Left lung (tissue), 10 donors: Measurements from ENCODE around the gene TRPM2. TPM values are rescaled to one million over a fixed set of nuclear protein-coding genes. Genes with fewer than 3 reads are reported as not detected.

Experiments
- ATAC-seq: fragments of 200-7000 bp; cut with Tn5 transposase; one replicate; pipeline ENCODE4 v1.9.1; 2020; ENCODE audit warnings: moderate library complexity
- DNase-seq, 4 donors: peaks; one replicate each; pipeline ENCODE4 v3.0.0-alpha.2; 2013 to 2020
- H3K27ac ChIP-seq, 2 donors: fragments of 200-600 bp; sonication (generic) in 1 of 2; one replicate each; pipeline versions ENCODE4 v1.5.0 to v1.8.0; 2020 to 2021
- H3K27me3 ChIP-seq, 2 donors: fragments of 200-600 bp; sonication (generic) in 1 of 2; one replicate each; pipeline versions ENCODE4 v1.5.0 to v1.8.0; 2020 to 2021
- H3K36me3 ChIP-seq, 2 donors: fragments of 200-600 bp; sonication (generic) in 1 of 2; one replicate each; pipeline versions ENCODE4 v1.5.0 to v1.8.0; 2020 to 2021
- H3K4me1 ChIP-seq, 2 donors: fragments of 200-600 bp; one replicate each; pipeline ENCODE4 v1.8.0; 2021
- H3K4me3 ChIP-seq, 2 donors: fragments of 200-600 bp; sonication (generic) in 1 of 2; one replicate each; pipeline versions ENCODE4 v1.5.0 to v1.8.0; 2020 to 2021; ENCODE audit warnings: mild to moderate bottlenecking in 1 of 2
- H3K9me3 ChIP-seq, 2 donors: fragments of 200-600 bp; sonication (generic) in 1 of 2; one replicate each; pipeline versions ENCODE4 v1.5.0 to v1.8.0; 2020 to 2021
- intact Hi-C, 2 donors: fragments of 100-400 bp; cut with DNase I; formaldehyde crosslinking; loops; one replicate each; pipeline versions ENCODE4 v1.11.2 to v1.14.2; 2022
- polyA plus RNA-seq, 6 donors: library from polyadenylated mRNA; unstranded; fragments of 120-200 nt; gene quantifications; one replicate each; pipeline ENCODE4 v1.2.1, GENCODE V29; 2013; ENCODE audit not compliant: insufficient read length in 6 of 6
- total RNA-seq, 2 donors: library from RNA; stranded (reverse); fragmentation: NEBNext Ultra II Directional; extraction: Animal tissue kit (Norgen Biotek cat#: 25700); gene quantifications; one replicate each; pipeline ENCODE4 v1.2.1, GENCODE V29; 2021
- TF ChIP-seq, protein P1 (sequence below), 2 donors: fragments of 200-600 bp; sonication (generic) in 1 of 2; IDR thresholded peaks; one replicate each; pipeline versions ENCODE4 v1.5.0 to v1.8.0; 2021; ENCODE audit warnings: antibody characterized with exemption in 2 of 2
- donor health status: DM: no; HTN: yes; CAD: no.
- donor health status: DM: no; HTN: no; CAD: no.

The TRPM2 gene
- total and polyA plus RNA-seq, 8 donors: 1.2 to 25.6 (median 1.6) TPM

DNA sequence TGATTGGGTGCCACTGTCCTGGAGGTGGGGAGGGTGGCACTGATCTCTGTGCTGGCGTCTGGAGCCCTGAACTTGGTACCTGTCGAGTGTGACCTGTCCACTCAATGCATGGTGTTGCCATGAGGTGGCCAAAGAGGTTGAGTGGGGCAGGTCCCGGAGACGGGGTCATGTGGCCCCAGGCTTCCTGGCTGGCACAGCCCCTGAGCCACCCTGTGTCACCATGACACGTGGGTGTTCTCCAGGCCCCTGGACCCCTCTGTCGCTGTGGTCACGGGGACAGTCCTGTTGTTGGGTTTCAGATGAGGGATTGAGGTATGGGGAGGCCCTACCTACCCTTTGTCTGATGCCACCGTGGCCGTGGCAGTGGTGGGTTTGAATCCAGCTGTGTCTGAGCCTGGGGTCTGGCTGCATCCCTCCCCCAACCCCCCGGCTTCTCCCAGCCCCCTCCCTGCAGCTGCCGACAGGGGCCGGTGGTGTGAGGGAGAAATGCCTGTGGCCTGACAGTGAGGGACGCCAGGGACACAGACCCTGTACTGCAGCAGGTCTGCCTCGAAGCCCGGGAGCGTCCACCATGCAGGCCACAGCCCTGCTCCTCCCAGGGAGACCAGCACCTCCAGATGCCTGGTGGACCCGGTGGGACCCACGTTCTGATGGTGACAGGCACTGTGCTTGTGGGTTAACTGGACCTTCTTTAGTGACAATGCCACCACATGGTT lies 12.0 kb downstream of the TRPM2 start:
- DNase-seq: peak in 1 of 4 donors; percentile 65
- Histone ChIP-seq H3K4me3 (no peak overlapping the region), H3K27ac (no peak overlapping the region), H3K36me3 (peaks cover 0 to 28% of the 10 kb centered on the region in 2 donors), H3K9me3 (no peaks in the 10 kb centered on the region), H3K27me3 (peaks cover 0 to 18% of the 10 kb centered on the region in 2 donors), H3K4me1 (peaks cover 0 to 20% of the 10 kb centered on the region in 2 donors)
- intact Hi-C loops: no loop called here
- TF ChIP-seq, protein P1, sequence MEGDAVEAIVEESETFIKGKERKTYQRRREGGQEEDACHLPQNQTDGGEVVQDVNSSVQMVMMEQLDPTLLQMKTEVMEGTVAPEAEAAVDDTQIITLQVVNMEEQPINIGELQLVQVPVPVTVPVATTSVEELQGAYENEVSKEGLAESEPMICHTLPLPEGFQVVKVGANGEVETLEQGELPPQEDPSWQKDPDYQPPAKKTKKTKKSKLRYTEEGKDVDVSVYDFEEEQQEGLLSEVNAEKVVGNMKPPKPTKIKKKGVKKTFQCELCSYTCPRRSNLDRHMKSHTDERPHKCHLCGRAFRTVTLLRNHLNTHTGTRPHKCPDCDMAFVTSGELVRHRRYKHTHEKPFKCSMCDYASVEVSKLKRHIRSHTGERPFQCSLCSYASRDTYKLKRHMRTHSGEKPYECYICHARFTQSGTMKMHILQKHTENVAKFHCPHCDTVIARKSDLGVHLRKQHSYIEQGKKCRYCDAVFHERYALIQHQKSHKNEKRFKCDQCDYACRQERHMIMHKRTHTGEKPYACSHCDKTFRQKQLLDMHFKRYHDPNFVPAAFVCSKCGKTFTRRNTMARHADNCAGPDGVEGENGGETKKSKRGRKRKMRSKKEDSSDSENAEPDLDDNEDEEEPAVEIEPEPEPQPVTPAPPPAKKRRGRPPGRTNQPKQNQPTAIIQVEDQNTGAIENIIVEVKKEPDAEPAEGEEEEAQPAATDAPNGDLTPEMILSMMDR (IDR thresholded peaks at IDR 0.05): no peak
- no peak for ATAC-seq

- Histone ChIP-seq H3K27me3 (peaks cover 0 to 24% of the 10 kb centered on the region in 2 donors), H3K27ac (no peak overlapping the region), H3K36me3 (peaks cover 0 to 34% of the 10 kb centered on the region in 2 donors), H3K4me1 (peaks cover 0 to 15% of the 10 kb centered on the region in 2 donors), H3K9me3 (no peaks in the 10 kb centered on the region), H3K4me3 (no peak overlapping the region)
- ATAC-seq (no peak), DNase-seq (no peak)
- intact Hi-C loops: no loop called here
- TF ChIP-seq, protein P1 (IDR thresholded peaks at IDR 0.05): no peak
Observed at GRCh38 chr21:44365967-44366585, 12.7 kb downstream of the TRPM2 start.

DNA sequence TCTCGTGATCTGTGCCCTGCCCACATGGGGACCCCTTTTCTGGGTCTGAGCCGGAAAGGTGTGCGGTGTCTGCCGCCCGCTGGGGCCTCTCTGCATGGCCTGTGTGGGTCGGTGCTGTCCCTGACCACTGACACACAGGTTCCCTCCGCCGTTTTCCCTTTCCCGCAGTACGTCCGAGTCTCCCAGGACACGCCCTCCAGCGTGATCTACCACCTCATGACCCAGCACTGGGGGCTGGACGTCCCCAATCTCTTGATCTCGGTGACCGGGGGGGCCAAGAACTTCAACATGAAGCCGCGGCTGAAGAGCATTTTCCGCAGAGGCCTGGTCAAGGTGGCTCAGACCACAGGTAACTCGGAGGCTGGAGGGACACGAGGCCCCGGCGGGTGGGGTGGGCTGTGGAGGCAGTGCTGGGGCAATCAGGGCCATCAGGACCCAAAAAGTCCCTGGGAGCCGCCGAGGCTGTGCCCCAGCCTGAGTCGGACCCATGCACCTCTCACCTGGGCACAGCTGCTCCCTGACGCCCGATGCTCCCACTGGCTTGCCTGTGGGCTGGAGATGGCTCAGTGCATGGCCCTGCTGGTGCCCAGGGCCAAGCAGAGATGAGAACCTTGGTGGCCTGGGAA lies 13.3 kb downstream of the TRPM2 start:
- peaks cover 0 to 9% of the 10 kb centered on the region in 2 donors for H3K4me1 ChIP-seq
- no peak overlapping the region for H3K4me3 ChIP-seq
- ATAC-seq (no peak), DNase-seq (peak in 1 of 4 donors; percentile 71)
- TF ChIP-seq, protein P1 (IDR thresholded peaks at IDR 0.05): no peak
- no peak overlapping the region for H3K27ac ChIP-seq
- peaks cover 0 to 34% of the 10 kb centered on the region in 2 donors for H3K36me3 ChIP-seq
- intact Hi-C loops: no loop called here
- H3K9me3 ChIP-seq: no peaks in the 10 kb centered on the region
- H3K27me3 ChIP-seq: peaks cover 0 to 24% of the 10 kb centered on the region in 2 donors

DNA sequence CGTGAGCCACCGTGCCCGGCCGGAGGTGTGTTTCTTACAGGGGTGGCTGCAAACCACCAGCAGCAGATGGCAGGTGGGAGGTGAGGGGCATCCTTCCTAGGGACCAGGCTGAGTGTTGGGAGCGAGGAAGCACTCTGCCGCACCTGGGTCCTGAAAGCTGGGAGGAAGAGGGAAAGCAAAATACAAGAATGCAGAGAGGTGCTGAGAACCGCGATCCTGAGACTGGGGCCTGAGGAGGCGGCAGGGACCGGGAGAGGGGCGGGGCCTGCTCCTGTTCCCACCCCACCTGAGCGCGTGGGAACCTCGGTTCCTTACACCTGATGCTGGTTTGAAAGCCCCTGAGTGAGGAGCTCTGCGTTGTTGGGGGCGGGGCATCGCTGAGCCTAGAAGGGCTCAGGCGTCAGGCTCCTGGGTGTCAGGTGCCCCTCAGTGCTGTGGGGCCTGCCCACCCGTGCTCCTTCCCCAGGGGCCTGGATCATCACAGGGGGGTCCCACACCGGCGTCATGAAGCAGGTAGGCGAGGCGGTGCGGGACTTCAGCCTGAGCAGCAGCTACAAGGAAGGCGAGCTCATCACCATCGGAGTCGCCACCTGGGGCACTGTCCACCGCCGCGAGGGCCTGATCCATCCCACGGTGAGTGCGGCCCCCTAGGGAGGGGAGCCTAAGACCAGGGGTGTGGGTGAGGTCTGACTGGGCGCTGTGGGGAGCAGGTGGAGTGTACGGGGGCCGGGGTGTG lies 15.5 kb downstream of the TRPM2 start:
- intact Hi-C loops: no loop called here
- Histone ChIP-seq H3K9me3 (no peaks in the 10 kb centered on the region), H3K36me3 (peaks cover 0 to 34% of the 10 kb centered on the region in 2 donors), H3K4me3 (no peak overlapping the region), H3K4me1 (peaks cover 0 to 15% of the 10 kb centered on the region in 2 donors), H3K27me3 (peaks cover 0 to 24% of the 10 kb centered on the region in 2 donors), H3K27ac (no peak overlapping the region)
- ATAC-seq (peak; percentile 26), DNase-seq (peak in 1 of 4 donors; percentile 70)
- TF ChIP-seq, protein P1 (IDR thresholded peaks at IDR 0.05): no peak
